ENCODE results near the gene LDB2.

DNA sequence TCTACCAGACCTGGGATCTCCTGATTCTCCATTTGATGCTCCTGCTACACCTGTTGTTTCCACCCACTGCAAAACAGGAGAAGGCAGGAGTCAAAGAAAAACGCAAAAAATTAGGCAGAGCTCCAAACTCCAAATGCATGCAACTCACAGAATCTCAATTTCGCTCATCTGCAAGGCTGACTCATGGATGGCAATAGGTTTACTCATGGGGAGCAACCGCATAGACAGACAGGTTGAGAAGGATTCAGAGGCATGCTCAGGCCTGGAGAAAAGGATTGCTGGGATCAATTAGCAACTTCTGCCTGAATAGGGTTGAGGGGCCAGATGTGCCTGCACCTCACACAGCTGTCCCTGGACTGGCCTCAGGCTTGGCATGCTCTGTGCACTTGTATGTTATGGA, 231.0 kb downstream of the LDB2 start:
- TF ChIP-seq, protein P1, sequence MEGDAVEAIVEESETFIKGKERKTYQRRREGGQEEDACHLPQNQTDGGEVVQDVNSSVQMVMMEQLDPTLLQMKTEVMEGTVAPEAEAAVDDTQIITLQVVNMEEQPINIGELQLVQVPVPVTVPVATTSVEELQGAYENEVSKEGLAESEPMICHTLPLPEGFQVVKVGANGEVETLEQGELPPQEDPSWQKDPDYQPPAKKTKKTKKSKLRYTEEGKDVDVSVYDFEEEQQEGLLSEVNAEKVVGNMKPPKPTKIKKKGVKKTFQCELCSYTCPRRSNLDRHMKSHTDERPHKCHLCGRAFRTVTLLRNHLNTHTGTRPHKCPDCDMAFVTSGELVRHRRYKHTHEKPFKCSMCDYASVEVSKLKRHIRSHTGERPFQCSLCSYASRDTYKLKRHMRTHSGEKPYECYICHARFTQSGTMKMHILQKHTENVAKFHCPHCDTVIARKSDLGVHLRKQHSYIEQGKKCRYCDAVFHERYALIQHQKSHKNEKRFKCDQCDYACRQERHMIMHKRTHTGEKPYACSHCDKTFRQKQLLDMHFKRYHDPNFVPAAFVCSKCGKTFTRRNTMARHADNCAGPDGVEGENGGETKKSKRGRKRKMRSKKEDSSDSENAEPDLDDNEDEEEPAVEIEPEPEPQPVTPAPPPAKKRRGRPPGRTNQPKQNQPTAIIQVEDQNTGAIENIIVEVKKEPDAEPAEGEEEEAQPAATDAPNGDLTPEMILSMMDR (conservative IDR thresholded peaks at IDR 0.05 in 1 of 2, IDR thresholded peaks at IDR 0.05 in 1 of 2; ENCODE audit: low read depth in 1 of 2, low read length in 2 of 2): no peak
- TF ChIP-seq EZH2 (IDR thresholded peaks at IDR 0.05; ENCODE audit: low read length, missing control alignments): no peak
